IMR-90 (cell line): ENCODE measurements around the gene SELENOV. TPM values are rescaled to one million over a fixed set of nuclear protein-coding genes. Genes with fewer than 3 reads are reported as not detected.

ENCODE experiments used
- ATAC-seq: fragments of 200-7000 bp; cut with Tn5 transposase; 2 replicates; pipeline ENCODE4 v1.9.1; 2020; ENCODE audit warnings: low read depth, mild to moderate bottlenecking, moderate library complexity
- BruUV-seq: library from RNA; stranded (reverse); fragments of 400-500 nt; replicated peaks from 2 replicates; lab custom pipeline; 2021; lab: Mats Ljungman, UMichigan
- CTCF ChIA-PET: fragments of 300-600 bp; formaldehyde crosslinking; extraction: SDS; loops from one replicate; lab custom pipeline; 2021; ENCODE audit warnings: antibody characterized with exemption; lab: Yijun Ruan, JAX
- POLR2A ChIA-PET: fragments of 300-600 bp; sonication (Branson Sonifier 250); formaldehyde crosslinking; loops from one replicate; lab custom pipeline; 2022; ENCODE audit warnings: antibody characterized with exemption; ENCODE audit not compliant: unreplicated experiment; lab: Charles Lee
- DNase-seq: peaks from one replicate; pipeline ENCODE4 v3.0.0; 2013
- H2AFZ ChIP-seq: replicated peaks from 2 replicates; pipeline ENCODE3; 2013; ENCODE audit warnings: low read length, mild to moderate bottlenecking; ENCODE audit not compliant: poor library complexity
- H2AK5ac ChIP-seq: 2 replicates; pipeline ENCODE4 v1.6.1; 2013; ENCODE audit warnings: low read depth, low read length, inconsistent platforms
- H2AK9ac ChIP-seq: replicated peaks from 2 replicates; pipeline ENCODE3; 2013; ENCODE audit warnings: mild to moderate bottlenecking, low read depth, low read length, moderate library complexity; ENCODE audit not compliant: poor library complexity
- H2BK120ac ChIP-seq: 2 replicates; pipeline ENCODE4 v1.6.1; 2013; ENCODE audit warnings: low read depth, low read length, inconsistent platforms
- H2BK15ac ChIP-seq: 3 replicates; pipeline ENCODE4 v1.6.1; 2013; ENCODE audit warnings: low read depth, low read length, inconsistent platforms
- H2BK20ac ChIP-seq: 2 replicates; pipeline ENCODE4 v1.6.1; 2013; ENCODE audit warnings: low read depth, mild to moderate bottlenecking, inconsistent platforms, low read length, moderate library complexity
- H2BK5ac ChIP-seq: 2 replicates; pipeline ENCODE4 v1.6.1; 2013; ENCODE audit warnings: mild to moderate bottlenecking, low read depth, low read length, inconsistent platforms; ENCODE audit not compliant: poor library complexity, severe bottlenecking
- H3K14ac ChIP-seq: replicated peaks from 2 replicates; pipeline ENCODE4 v1.6.1; 2013; ENCODE audit warnings: low read depth, low read length, inconsistent platforms
- H3K18ac ChIP-seq: 2 replicates; pipeline ENCODE4 v1.6.1; 2013; ENCODE audit warnings: low read depth, low read length, control low read depth
- H3K23ac ChIP-seq: 2 replicates; pipeline ENCODE4 v1.6.1; 2013; ENCODE audit warnings: low read depth, low read length, inconsistent platforms
- H3K27ac ChIP-seq: 2 replicates; pipeline ENCODE4 v1.5.1; 2013; ENCODE audit warnings: mild to moderate bottlenecking, control low read depth, low read length; ENCODE audit not compliant: insufficient read depth
- H3K27me3 ChIP-seq: 2 replicates; pipeline ENCODE4 v1.6.1; 2013; ENCODE audit warnings: low read length; ENCODE audit not compliant: control insufficient read depth, insufficient read depth
- H3K36me3 ChIP-seq: 2 replicates; pipeline ENCODE4 v1.6.1; 2013; ENCODE audit warnings: low read length, mixed read lengths; ENCODE audit not compliant: control insufficient read depth, insufficient read depth
- H3K4ac ChIP-seq: 2 replicates; pipeline ENCODE4 v1.6.1; 2013; ENCODE audit warnings: low read depth, low read length, inconsistent platforms
- H3K4me1 ChIP-seq: 2 replicates; pipeline ENCODE4 v1.6.1; 2013; ENCODE audit warnings: low read length, mixed read lengths; ENCODE audit not compliant: control insufficient read depth, insufficient read depth
- H3K4me2 ChIP-seq: 2 replicates; pipeline ENCODE4 v1.6.1; 2013; ENCODE audit warnings: low read depth, mild to moderate bottlenecking, control low read depth, low read length, moderate library complexity
- H3K4me3 ChIP-seq: 2 replicates; pipeline ENCODE4 v1.5.1; 2013; ENCODE audit warnings: low read depth, mild to moderate bottlenecking, control low read depth, low read length, moderate library complexity; ENCODE audit not compliant: insufficient read depth
- H3K56ac ChIP-seq: 2 replicates; pipeline ENCODE4 v1.6.1; 2013; ENCODE audit warnings: low read length, inconsistent platforms; ENCODE audit not compliant: insufficient read depth; ENCODE audit errors: extremely low read depth
- H3K79me1 ChIP-seq, 2 experiments: 2 replicates each; pipeline ENCODE4 v1.6.1; 2013; ENCODE audit warnings: low read length in 2 of 2, inconsistent platforms in 1 of 2, low read depth in 1 of 2
- H3K9ac ChIP-seq: 2 replicates; pipeline ENCODE4 v1.6.1; 2013; ENCODE audit warnings: low read depth, low read length, control low read depth
- H3K9me1 ChIP-seq: 2 replicates; pipeline ENCODE4 v1.6.1; 2013; ENCODE audit warnings: low read length, inconsistent platforms; ENCODE audit not compliant: insufficient read depth
- H3K9me3 ChIP-seq: 2 replicates; pipeline ENCODE4 v1.6.1; 2013; ENCODE audit warnings: low read length; ENCODE audit not compliant: control insufficient read depth, insufficient read depth
- H4K20me1 ChIP-seq: 2 replicates; pipeline ENCODE4 v1.6.1; 2013; ENCODE audit warnings: low read length, inconsistent platforms; ENCODE audit not compliant: insufficient read depth
- H4K5ac ChIP-seq: 2 replicates; pipeline ENCODE4 v1.6.1; 2013; ENCODE audit warnings: mild to moderate bottlenecking, low read depth, low read length, control low read depth
- H4K8ac ChIP-seq, 2 experiments: 2 replicates each; pipeline ENCODE4 v1.6.1; 2013; ENCODE audit warnings: low read depth in 2 of 2, low read length in 2 of 2, control low read depth in 1 of 2, inconsistent platforms in 1 of 2
- H4K91ac ChIP-seq: 2 replicates; pipeline ENCODE4 v1.6.1; 2013; ENCODE audit warnings: low read depth, low read length, inconsistent platforms; ENCODE audit not compliant: insufficient read depth
- BHLHE40 ChIP-seq: fragments of 150-350 bp; IDR thresholded peaks from 2 replicates; pipeline ENCODE4 v1.6.1; 2016; ENCODE audit warnings: mild to moderate bottlenecking, low read depth, low read length
- CEBPB ChIP-seq: IDR thresholded peaks from 2 replicates; pipeline ENCODE4 v1.6.1; 2012; ENCODE audit warnings: low read depth, low read length, improper control_type of control experiment
- CHD1 ChIP-seq: IDR thresholded peaks from 2 replicates; pipeline ENCODE4 v1.6.1; 2012; ENCODE audit warnings: low read depth, low read length, improper control_type of control experiment
- FOS ChIP-seq: fragments of 150-350 bp; IDR thresholded peaks from 2 replicates; pipeline ENCODE4 v1.6.1; 2016; ENCODE audit warnings: low read depth, low read length
- MAFK ChIP-seq: IDR thresholded peaks from 2 replicates; pipeline ENCODE4 v1.6.1; 2012; ENCODE audit warnings: low read depth, low read length, improper control_type of control experiment
- MAZ ChIP-seq: IDR thresholded peaks from 2 replicates; pipeline ENCODE4 v1.6.1; 2012; ENCODE audit warnings: low read depth, mild to moderate bottlenecking, low read length, improper control_type of control experiment, moderate library complexity, borderline replicate concordance
- MXI1 ChIP-seq: IDR thresholded peaks from 2 replicates; pipeline ENCODE4 v1.6.1; 2012; ENCODE audit warnings: low read depth, mild to moderate bottlenecking, low read length, moderate library complexity, borderline replicate concordance
- NFE2L2 ChIP-seq: fragments of 150-350 bp; IDR thresholded peaks from 2 replicates; pipeline ENCODE4 v1.6.1; 2016; ENCODE audit warnings: low read depth, mild to moderate bottlenecking, low read length
- POLR2A ChIP-seq: IDR thresholded peaks from 2 replicates; pipeline ENCODE4 v1.6.1; 2012; ENCODE audit warnings: mild to moderate bottlenecking, low read depth, low read length
- RAD21 ChIP-seq: IDR thresholded peaks from 2 replicates; pipeline ENCODE4 v1.6.1; 2012; ENCODE audit warnings: low read length, improper control_type of control experiment
- RCOR1 ChIP-seq: IDR thresholded peaks from 2 replicates; pipeline ENCODE4 v1.6.1; 2012; ENCODE audit warnings: mild to moderate bottlenecking, low read length, improper control_type of control experiment; ENCODE audit not compliant: insufficient replicate concordance
- RFX5 ChIP-seq: IDR thresholded peaks from 2 replicates; pipeline ENCODE4 v1.8.0; 2012; ENCODE audit warnings: low read depth, mild to moderate bottlenecking, low read length, moderate library complexity
- SMC3 ChIP-seq: fragments of 150-350 bp; IDR thresholded peaks from 2 replicates; pipeline ENCODE4 v1.6.1; 2016; ENCODE audit warnings: low read depth, mild to moderate bottlenecking, antibody characterized with exemption, low read length, moderate library complexity
- WGBS, 2 experiments: methylation state at CpG; one replicate each; pipeline versions ENCODE4 v1.1.5 to v1.1.7; 2013; ENCODE audit warnings: missing lambda C conversion rate in 2 of 2; ENCODE audit not compliant: insufficient read length in 1 of 2; ENCODE audit errors: extremely low coverage in 2 of 2; 5-methylcytosine and 5-hydroxymethylcytosine counted together
- dilution Hi-C: fragments of 300-500 bp; cut with HindIII; formaldehyde crosslinking; loops from one replicate; pipeline ENCODE4 v1.14.3; 2018; ENCODE audit warnings: low sequenced_read_pairs; ENCODE audit not compliant: unreplicated experiment
- in situ Hi-C: fragments of 300-500 bp; cut with MboI; formaldehyde crosslinking; loops from 3 replicates; pipeline ENCODE4 v1.14.3; 2019; ENCODE audit warnings: low sequenced_read_pairs, inconsistent platforms, mixed read lengths
- intact Hi-C: fragments of 100-400 bp; cut with micrococcal nuclease; formaldehyde crosslinking; loops from 2 replicates; pipeline ENCODE4 v1.10.0; 2022
- polyA plus RNA-seq, 3 experiments: library from polyadenylated mRNA; depleted of rRNA; stranded (reverse); fragments of >200 nt; gene quantifications; 2 replicates each; pipeline ENCODE4 v1.2.3, GENCODE V29; 2012; ENCODE audit warnings: low replicate concordance in 1 of 3
- total RNA-seq: library from RNA; depleted of rRNA; stranded (reverse); fragments of >200 nt; gene quantifications from 2 replicates; pipeline ENCODE4 v1.2.3, GENCODE V29; 2012
- TF ChIP-seq, protein P1 (sequence below): fragments of 150-350 bp; IDR thresholded peaks from 2 replicates; pipeline ENCODE4 v1.6.1; 2017; ENCODE audit warnings: mild to moderate bottlenecking, antibody characterized with exemption, low read length, low read depth
- TF ChIP-seq, protein P2 (sequence below): conservative IDR thresholded peaks from 2 replicates; pipeline ENCODE4 v1.5.1; 2012; ENCODE audit warnings: mild to moderate bottlenecking, low read depth, low read length, improper control_type of control experiment
- TF ChIP-seq, protein P3 (sequence below): fragments of 150-350 bp; IDR thresholded peaks from 2 replicates; pipeline ENCODE4 v1.6.1; 2016; ENCODE audit warnings: low read depth, mild to moderate bottlenecking, low read length, moderate library complexity, borderline replicate concordance

The SELENOV gene
- total and polyA plus RNA-seq, 2 of the 4 experiments (the other 2 are of a cell fraction): not detected

DNA sequence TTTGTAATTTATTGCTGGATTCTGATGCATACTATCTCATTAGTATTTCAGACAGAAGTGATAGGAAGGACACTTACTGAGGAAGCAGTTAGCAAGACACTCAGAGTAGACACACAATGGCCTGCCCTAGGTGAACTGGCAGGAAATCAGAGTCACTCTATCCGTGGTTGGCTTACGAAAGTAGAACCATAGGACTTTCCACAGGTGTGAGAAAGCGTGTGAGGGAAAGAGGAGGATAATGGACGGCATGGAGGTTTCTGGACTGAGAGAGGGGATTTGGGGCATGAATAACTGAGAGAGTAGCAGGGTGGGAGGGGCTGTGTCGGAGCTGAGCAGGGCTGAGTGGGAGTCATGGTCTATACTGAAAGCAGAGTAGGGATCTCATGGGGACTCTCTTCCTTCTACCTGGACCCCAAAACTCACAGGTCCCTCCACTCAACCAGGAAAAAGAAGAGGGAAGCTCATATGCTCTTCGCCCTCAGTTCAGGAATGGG, 43.7 kb downstream of the SELENOV start:
- no peak overlapping the region for H3K4me3 ChIP-seq
- no peak overlapping the region for H2AFZ ChIP-seq
- H3K36me3 ChIP-seq: no peaks in the 10 kb centered on the region
- no peak overlapping the region for H2BK5ac ChIP-seq
- no peak overlapping the region for H2BK20ac ChIP-seq
- no peak overlapping the region for H4K91ac ChIP-seq
- H3K9me3 ChIP-seq: no peaks in the 10 kb centered on the region
- H3K4me1 ChIP-seq: no peaks in the 10 kb centered on the region
- no peak overlapping the region for H2BK120ac ChIP-seq
- CTCF ChIA-PET: no interaction called here
- H2BK15ac ChIP-seq: no peak overlapping the region
- TF ChIP-seq RFX5 (no peak), MXI1 (no peak), RAD21 (no peak), CEBPB (no peak), SMC3 (no peak), NFE2L2 (no peak), MAZ (no peak), BHLHE40 (no peak), CHD1 (no peak), FOS (no peak), MAFK (no peak), POLR2A (no peak), RCOR1 (no peak)
- TF ChIP-seq, protein P1, sequence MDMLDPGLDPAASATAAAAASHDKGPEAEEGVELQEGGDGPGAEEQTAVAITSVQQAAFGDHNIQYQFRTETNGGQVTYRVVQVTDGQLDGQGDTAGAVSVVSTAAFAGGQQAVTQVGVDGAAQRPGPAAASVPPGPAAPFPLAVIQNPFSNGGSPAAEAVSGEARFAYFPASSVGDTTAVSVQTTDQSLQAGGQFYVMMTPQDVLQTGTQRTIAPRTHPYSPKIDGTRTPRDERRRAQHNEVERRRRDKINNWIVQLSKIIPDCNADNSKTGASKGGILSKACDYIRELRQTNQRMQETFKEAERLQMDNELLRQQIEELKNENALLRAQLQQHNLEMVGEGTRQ: no peak
- TF ChIP-seq, protein P2, sequence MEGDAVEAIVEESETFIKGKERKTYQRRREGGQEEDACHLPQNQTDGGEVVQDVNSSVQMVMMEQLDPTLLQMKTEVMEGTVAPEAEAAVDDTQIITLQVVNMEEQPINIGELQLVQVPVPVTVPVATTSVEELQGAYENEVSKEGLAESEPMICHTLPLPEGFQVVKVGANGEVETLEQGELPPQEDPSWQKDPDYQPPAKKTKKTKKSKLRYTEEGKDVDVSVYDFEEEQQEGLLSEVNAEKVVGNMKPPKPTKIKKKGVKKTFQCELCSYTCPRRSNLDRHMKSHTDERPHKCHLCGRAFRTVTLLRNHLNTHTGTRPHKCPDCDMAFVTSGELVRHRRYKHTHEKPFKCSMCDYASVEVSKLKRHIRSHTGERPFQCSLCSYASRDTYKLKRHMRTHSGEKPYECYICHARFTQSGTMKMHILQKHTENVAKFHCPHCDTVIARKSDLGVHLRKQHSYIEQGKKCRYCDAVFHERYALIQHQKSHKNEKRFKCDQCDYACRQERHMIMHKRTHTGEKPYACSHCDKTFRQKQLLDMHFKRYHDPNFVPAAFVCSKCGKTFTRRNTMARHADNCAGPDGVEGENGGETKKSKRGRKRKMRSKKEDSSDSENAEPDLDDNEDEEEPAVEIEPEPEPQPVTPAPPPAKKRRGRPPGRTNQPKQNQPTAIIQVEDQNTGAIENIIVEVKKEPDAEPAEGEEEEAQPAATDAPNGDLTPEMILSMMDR: no peak
- TF ChIP-seq, protein P3, sequence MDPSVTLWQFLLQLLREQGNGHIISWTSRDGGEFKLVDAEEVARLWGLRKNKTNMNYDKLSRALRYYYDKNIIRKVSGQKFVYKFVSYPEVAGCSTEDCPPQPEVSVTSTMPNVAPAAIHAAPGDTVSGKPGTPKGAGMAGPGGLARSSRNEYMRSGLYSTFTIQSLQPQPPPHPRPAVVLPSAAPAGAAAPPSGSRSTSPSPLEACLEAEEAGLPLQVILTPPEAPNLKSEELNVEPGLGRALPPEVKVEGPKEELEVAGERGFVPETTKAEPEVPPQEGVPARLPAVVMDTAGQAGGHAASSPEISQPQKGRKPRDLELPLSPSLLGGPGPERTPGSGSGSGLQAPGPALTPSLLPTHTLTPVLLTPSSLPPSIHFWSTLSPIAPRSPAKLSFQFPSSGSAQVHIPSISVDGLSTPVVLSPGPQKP: no peak
- no peak overlapping the region for H3K4me2 ChIP-seq
- H3K9me1 ChIP-seq: no peaks in the 10 kb centered on the region
- H2AK5ac ChIP-seq: no peak overlapping the region
- DNase-seq (no peak), ATAC-seq (no peak)
- H3K9ac ChIP-seq: no peak overlapping the region
- POLR2A ChIA-PET: no interaction called here
- in situ Hi-C loops (loop anchor here (10.0 kb wide), 1 partner anchor 116 kb away; no protein-coding TSS in a partner anchor), dilution Hi-C loops (no loop called here), intact Hi-C loops (no loop called here)
- H4K20me1 ChIP-seq: no peaks in the 10 kb centered on the region
- WGBS, 2 experiments: 40% methylated on average over 4 of the region's 6 CpGs; no CpG with 5 or more reads in 1 of the 2 experiments
- H3K23ac ChIP-seq: no peak overlapping the region
- H3K27ac ChIP-seq: no peak overlapping the region
- H4K8ac ChIP-seq: no peak overlapping the region
- H3K79me1 ChIP-seq: no peaks in the 10 kb centered on the region
- H3K56ac ChIP-seq: no peak overlapping the region
- H3K18ac ChIP-seq: no peak overlapping the region
- H3K14ac ChIP-seq: no peak overlapping the region
- H4K5ac ChIP-seq: no peak overlapping the region
- H3K4ac ChIP-seq: no peak overlapping the region
- no TSS peak for BruUV-seq
- H2AK9ac ChIP-seq: no peak overlapping the region
- H3K27me3 ChIP-seq: peaks cover 9% of the 10 kb centered on the region
